ENCODE measurements around the gene KCNMA1. TPM values are rescaled to one million over a fixed set of nuclear protein-coding genes. Genes with fewer than 3 reads are reported as not detected.
A peak's percentile ranks its signal among the peaks of the same experiment; 100 is the strongest.

Gene KCNMA1
- total RNA-seq, 1 donor = 106 TPM

GRCh38 chr10:77020426-77021040 lies 617.1 kb downstream of the KCNMA1 start:
- H3K4me3 ChIP-seq (ENCODE audit: low read depth, low read length) = no peak overlapping the region
- DNase-seq (ENCODE audit: low read depth) = no peak
- TF ChIP-seq, protein P1, sequence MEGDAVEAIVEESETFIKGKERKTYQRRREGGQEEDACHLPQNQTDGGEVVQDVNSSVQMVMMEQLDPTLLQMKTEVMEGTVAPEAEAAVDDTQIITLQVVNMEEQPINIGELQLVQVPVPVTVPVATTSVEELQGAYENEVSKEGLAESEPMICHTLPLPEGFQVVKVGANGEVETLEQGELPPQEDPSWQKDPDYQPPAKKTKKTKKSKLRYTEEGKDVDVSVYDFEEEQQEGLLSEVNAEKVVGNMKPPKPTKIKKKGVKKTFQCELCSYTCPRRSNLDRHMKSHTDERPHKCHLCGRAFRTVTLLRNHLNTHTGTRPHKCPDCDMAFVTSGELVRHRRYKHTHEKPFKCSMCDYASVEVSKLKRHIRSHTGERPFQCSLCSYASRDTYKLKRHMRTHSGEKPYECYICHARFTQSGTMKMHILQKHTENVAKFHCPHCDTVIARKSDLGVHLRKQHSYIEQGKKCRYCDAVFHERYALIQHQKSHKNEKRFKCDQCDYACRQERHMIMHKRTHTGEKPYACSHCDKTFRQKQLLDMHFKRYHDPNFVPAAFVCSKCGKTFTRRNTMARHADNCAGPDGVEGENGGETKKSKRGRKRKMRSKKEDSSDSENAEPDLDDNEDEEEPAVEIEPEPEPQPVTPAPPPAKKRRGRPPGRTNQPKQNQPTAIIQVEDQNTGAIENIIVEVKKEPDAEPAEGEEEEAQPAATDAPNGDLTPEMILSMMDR (IDR thresholded peaks at IDR 0.05; ENCODE audit: insufficient read depth, low read length) = no peak

DNA sequence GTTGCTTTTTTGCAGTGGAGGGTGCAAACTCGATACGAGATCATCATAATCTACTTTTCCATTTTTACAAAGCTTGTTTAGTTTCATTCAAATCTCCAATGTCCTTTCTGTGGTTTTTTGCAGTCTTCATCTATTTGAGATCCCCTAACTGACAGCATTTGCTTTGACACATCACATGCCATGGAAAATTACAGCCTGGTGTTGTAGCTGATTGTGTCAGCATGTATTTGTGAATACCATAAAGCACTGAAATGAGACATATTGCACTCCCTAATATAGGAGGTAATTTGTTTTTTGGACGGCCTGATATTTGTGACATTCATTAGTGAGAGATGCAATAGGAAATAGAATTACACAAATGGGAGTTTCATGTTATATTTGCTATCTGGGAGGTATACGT lies 620.8 kb downstream of the KCNMA1 start:
- TF ChIP-seq, protein P1 (IDR thresholded peaks at IDR 0.05; ENCODE audit: insufficient read depth, low read length) = no peak
- no peak overlapping the region for H3K4me3 ChIP-seq (ENCODE audit: low read depth, low read length)
- DNase-seq (ENCODE audit: low read depth) = no peak

DNA sequence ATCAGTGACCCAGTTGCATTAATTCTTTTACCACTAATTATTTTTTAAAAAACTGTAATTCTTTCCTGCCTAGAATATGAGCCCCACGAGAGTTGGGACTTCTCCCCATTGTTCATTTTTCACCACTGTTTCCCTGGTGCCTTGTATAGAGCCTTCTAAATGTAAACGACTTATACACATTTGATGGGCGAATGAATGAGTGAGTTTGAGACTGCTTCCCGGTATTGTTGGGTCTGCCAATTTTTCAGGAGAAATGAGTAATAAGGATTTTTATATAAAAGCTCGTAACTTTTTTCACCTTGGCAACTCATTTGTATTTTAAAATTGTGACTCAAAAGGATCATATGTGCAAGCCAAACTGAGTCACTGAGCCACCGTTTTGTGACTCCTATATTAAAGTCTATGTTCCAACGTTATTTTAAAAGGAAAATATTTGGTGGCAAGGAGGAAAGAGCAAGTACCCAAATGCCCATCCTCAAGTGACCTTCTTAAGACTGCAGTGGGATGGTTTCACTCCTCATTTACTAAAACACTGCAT lies 621.3 kb downstream of the KCNMA1 start:
- DNase-seq (ENCODE audit: low read depth) = peak; percentile 56
- H3K4me3 ChIP-seq (ENCODE audit: low read depth, low read length) = no peak overlapping the region
- TF ChIP-seq, protein P1 (IDR thresholded peaks at IDR 0.05; ENCODE audit: insufficient read depth, low read length) = no peak

DNA sequence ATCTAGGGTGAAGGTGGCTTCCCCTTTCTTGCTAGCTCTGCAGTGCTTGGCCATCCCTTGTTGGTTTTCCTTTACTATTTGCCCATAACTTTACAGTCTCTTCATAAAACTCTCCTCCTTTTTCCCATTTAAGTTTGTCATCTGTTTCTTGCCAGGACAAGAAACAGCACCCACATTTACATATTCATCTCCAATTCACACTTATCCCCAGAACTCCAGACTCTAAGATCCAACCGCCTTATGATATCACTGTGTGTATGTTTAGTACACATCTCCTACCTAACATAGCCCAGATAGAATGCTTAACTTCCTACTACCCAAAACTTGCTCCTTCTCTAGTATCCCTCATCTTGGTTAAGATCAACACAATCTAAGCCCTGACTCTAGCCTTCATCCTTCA lies 622.2 kb downstream of the KCNMA1 start:
- DNase-seq (ENCODE audit: low read depth) = no peak
- TF ChIP-seq, protein P1 (IDR thresholded peaks at IDR 0.05; ENCODE audit: insufficient read depth, low read length) = no peak
- H3K4me3 ChIP-seq (ENCODE audit: low read depth, low read length) = no peak overlapping the region

DNA sequence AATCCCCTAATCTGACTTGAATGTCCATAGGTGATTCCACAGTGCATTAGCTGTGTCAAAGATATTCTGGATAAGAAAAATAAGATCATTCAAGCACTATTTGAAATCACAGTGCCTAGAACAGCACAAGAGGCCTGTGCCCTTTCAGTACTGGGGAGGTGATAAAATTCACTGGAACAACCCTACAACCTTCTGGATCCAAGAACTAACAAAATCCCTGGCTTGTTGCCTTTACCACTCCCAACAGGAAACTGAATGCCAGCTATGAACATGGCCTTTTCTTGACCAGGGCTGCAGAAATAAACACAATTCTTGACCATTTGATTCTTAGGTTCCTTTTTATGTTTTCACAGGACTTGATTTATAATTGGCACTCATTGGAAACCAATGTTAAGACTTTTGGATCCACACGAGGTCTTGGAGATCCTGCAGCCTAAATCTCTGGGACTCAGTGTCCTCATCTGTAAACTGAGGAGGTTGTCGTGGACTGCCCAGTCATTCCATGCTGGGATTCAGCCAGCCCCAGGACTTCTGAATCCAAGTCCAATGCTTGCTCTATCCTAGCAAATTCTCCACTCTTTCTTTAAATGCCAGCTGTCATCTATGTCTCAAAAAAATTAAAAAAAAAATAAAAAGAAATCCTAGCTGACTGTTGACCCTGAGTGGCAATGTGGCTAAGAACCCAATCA lies 624.7 kb downstream of the KCNMA1 start:
- peak; percentile 30 for DNase-seq (ENCODE audit: low read depth)

GRCh38 chr10:77011874-77012811 lies 625.5 kb downstream of the KCNMA1 start:
- no peak overlapping the region for H3K4me3 ChIP-seq (ENCODE audit: low read depth, low read length)
- TF ChIP-seq, protein P1 (IDR thresholded peaks at IDR 0.05; ENCODE audit: insufficient read depth, low read length) = no peak
- peak; percentile 92 for DNase-seq (ENCODE audit: low read depth)

More for the DNA sequence above, 624.7 kb downstream of the KCNMA1 start:
- TF ChIP-seq, protein P1 (IDR thresholded peaks at IDR 0.05; ENCODE audit: insufficient read depth, low read length) = no peak
- H3K4me3 ChIP-seq (ENCODE audit: low read depth, low read length) = no peak overlapping the region
